GM10248 (cell line): ENCODE measurements around the gene MUC5AC.
"Not testable (repeated sequence)": the region's sequence is repeated elsewhere in the genome, so short reads cannot be mapped to it uniquely, and the experiment has no call there.

Experiments used
- CTCF ChIA-PET: fragments of 300-600 bp; sonication (Branson Sonifier 250); formaldehyde crosslinking; extraction: SDS; loops from one replicate; lab custom pipeline; 2021; ENCODE audit warnings: antibody characterized with exemption; lab: Yijun Ruan, JAX
- POLR2A ChIA-PET: fragments of 350-650 bp; sonication (Branson Sonifier 250); formaldehyde crosslinking; extraction: SDS; loops from one replicate; lab custom pipeline; 2020; ENCODE audit warnings: antibody characterized with exemption; lab: Yijun Ruan, JAX
- DNase-seq: peaks from one replicate; pipeline ENCODE4 v3.0.0; 2012; ENCODE audit errors: extremely low spot score
- TF ChIP-seq, protein P1 (sequence below): IDR thresholded peaks from 2 replicates; pipeline ENCODE4 v1.5.1; 2012; ENCODE audit warnings: mild to moderate bottlenecking, low read depth; ENCODE audit errors: extremely low read depth, missing control alignments, control extremely low read depth

The MUC5AC gene

DNA sequence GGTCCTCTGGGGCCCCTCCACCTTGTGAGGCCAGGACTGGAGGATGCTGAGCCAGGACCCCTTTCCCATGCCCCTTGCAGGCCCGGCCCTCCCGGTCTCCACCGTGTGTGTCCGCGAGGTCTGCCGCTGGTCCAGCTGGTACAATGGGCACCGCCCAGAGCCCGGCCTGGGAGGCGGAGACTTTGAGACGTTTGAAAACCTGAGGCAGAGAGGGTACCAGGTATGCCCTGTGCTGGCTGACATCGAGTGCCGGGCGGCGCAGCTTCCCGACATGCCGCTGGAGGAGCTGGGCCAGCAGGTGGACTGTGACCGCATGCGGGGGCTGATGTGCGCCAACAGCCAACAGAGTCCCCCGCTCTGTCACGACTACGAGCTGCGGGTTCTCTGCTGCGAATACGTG lies 83.0 kb downstream of the MUC5AC start:
- ChIA-PET POLR2A (no interaction called here), CTCF (no interaction called here)
- no peak for DNase-seq
- TF ChIP-seq, protein P1, sequence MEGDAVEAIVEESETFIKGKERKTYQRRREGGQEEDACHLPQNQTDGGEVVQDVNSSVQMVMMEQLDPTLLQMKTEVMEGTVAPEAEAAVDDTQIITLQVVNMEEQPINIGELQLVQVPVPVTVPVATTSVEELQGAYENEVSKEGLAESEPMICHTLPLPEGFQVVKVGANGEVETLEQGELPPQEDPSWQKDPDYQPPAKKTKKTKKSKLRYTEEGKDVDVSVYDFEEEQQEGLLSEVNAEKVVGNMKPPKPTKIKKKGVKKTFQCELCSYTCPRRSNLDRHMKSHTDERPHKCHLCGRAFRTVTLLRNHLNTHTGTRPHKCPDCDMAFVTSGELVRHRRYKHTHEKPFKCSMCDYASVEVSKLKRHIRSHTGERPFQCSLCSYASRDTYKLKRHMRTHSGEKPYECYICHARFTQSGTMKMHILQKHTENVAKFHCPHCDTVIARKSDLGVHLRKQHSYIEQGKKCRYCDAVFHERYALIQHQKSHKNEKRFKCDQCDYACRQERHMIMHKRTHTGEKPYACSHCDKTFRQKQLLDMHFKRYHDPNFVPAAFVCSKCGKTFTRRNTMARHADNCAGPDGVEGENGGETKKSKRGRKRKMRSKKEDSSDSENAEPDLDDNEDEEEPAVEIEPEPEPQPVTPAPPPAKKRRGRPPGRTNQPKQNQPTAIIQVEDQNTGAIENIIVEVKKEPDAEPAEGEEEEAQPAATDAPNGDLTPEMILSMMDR = no peak

DNA sequence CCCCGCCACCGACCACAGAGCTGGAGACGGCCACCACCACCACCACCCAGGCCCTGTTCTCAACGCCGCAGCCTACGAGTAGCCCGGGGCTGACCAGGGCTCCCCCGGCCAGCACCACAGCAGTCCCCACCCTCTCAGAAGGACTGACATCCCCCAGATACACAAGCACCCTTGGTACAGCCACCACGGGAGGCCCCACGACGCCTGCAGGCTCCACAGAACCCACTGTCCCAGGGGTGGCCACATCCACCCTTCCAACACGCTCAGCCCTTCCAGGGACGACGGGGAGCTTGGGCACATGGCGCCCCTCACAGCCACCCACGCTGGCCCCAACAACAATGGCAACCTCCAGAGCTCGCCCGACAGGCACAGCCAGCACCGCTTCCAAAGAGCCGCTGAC lies 84.0 kb downstream of the MUC5AC start:
- POLR2A ChIA-PET = no interaction called here
- TF ChIP-seq, protein P1 = no peak
- CTCF ChIA-PET = no interaction called here
- DNase-seq = no peak

DNA sequence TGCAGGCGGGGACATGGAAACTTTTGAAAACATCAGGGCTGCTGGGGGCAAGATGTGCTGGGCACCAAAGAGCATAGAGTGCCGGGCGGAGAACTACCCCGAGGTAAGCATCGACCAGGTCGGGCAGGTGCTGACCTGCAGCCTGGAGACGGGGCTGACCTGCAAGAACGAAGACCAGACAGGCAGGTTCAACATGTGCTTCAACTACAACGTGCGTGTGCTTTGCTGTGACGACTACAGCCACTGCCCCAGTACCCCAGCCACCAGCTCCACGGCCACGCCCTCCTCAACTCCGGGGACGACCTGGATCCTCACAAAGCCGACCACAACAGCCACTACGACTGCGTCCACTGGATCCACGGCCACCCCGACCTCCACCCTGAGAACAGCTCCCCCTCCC lies 84.5 kb downstream of the MUC5AC start:
- POLR2A ChIA-PET = no interaction called here
- CTCF ChIA-PET = no interaction called here
- TF ChIP-seq, protein P1 = no peak
- DNase-seq = no peak

GRCh38 chr11:1242751-1243150 lies 85.0 kb downstream of the MUC5AC start:
- POLR2A ChIA-PET, DNase-seq, CTCF ChIA-PET: not testable (repeated sequence)

DNA sequence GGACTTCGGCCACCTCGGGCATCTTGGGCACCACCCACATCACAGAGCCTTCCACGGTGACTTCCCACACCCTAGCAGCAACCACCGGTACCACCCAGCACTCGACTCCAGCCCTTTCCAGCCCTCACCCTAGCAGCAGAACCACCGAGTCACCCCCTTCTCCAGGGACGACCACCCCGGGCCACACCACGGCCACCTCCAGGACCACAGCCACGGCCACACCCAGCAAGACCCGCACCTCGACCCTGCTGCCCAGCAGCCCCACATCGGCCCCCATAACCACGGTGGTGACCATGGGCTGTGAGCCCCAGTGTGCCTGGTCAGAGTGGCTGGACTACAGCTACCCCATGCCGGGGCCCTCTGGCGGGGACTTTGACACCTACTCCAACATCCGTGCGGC lies 85.8 kb downstream of the MUC5AC start:
- POLR2A ChIA-PET, CTCF ChIA-PET, DNase-seq: not testable (repeated sequence)

- POLR2A ChIA-PET, DNase-seq, CTCF ChIA-PET: not testable (repeated sequence)
Measured at GRCh38 chr11:1244557-1244956, 86.8 kb downstream of the MUC5AC start.

- DNase-seq, POLR2A ChIA-PET, CTCF ChIA-PET: not testable (repeated sequence)
Measured at GRCh38 chr11:1245717-1246116, 88.0 kb downstream of the MUC5AC start.

DNA sequence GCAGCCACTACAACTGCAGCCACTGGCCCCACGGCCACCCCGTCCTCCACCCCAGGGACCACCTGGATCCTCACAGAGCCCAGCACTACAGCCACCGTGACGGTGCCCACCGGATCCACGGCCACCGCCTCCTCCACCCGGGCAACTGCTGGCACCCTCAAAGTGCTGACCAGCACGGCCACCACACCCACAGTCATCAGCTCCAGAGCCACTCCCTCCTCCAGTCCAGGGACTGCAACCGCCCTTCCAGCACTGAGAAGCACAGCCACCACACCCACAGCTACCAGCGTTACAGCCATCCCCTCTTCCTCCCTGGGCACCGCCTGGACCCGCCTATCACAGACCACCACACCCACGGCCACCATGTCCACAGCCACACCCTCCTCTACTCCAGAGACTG lies 88.5 kb downstream of the MUC5AC start:
- CTCF ChIA-PET, POLR2A ChIA-PET, DNase-seq: not testable (repeated sequence)

- CTCF ChIA-PET, DNase-seq, POLR2A ChIA-PET: not testable (repeated sequence)
Measured at GRCh38 chr11:1247026-1247425, 89.3 kb downstream of the MUC5AC start.

GRCh38 chr11:1248951-1249350 lies 91.2 kb downstream of the MUC5AC start:
- CTCF ChIA-PET, POLR2A ChIA-PET, DNase-seq: not testable (repeated sequence)

DNA sequence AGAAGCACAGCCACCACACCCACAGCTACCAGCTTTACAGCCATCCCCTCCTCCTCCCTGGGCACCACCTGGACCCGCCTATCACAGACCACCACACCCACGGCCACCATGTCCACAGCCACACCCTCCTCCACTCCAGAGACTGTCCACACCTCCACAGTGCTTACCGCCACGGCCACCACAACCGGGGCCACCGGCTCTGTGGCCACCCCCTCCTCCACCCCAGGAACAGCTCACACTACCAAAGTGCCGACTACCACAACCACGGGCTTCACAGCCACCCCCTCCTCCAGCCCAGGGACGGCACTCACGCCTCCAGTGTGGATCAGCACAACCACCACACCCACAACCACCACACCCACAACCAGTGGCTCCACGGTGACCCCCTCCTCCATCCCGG lies 92.7 kb downstream of the MUC5AC start:
- DNase-seq, CTCF ChIA-PET, POLR2A ChIA-PET: not testable (repeated sequence)
